Activated T-cell treated with anti-CD3 and anti-CD28 coated beads, Interleukin-2, amount 50 U/mL, for 72 hours (primary cell): ENCODE data around the gene FOXA3. TPM values are rescaled to one million over a fixed set of nuclear protein-coding genes. Genes with fewer than 3 reads are reported as not detected.
"Not testable (repeated sequence)": the region's sequence is repeated elsewhere in the genome, so short reads cannot be mapped to it uniquely, and the experiment has no call there.

ENCODE experiments used
- ATAC-seq, 2 donors: fragments of 150-1000 bp; cut with Tn5 transposase; replicated peaks in 1 of 2; 2 replicates each; pipeline ENCODE4 v1.10.0; 2021; ENCODE audit warnings: moderate library complexity in 2 of 2, mild to moderate bottlenecking in 1 of 2
- DNase-seq, 2 donors: peaks; one replicate each; pipeline ENCODE4 v3.0.0; 2021 to 2022; ENCODE audit warnings: mixed read lengths in 1 of 2
- H3K27ac Mint-ChIP-seq: one replicate; pipeline ENCODE4 v1.8.0; 2022; ENCODE audit warnings: mild to moderate bottlenecking, moderate library complexity, mixed read lengths
- H3K27me3 Mint-ChIP-seq: one replicate; pipeline ENCODE4 v1.8.0; 2022; ENCODE audit warnings: low read depth, mixed read lengths
- H3K36me3 Mint-ChIP-seq, 2 donors: one replicate each; pipeline ENCODE4 v1.8.0; 2022; ENCODE audit warnings: mixed read lengths in 2 of 2, mild to moderate bottlenecking in 1 of 2; ENCODE audit not compliant: insufficient read depth in 2 of 2
- H3K4me1 Mint-ChIP-seq: one replicate; pipeline ENCODE4 v1.8.0; 2022; ENCODE audit warnings: low read depth, mixed read lengths
- H3K4me3 Mint-ChIP-seq, 2 donors: one replicate each; pipeline ENCODE4 v1.8.0; 2022; ENCODE audit warnings: mild to moderate bottlenecking in 2 of 2, mixed read lengths in 2 of 2, moderate library complexity in 2 of 2
- H3K9me3 Mint-ChIP-seq, 2 donors: one replicate each; pipeline ENCODE4 v1.8.0; 2022; ENCODE audit warnings: mixed read lengths in 2 of 2
- total RNA-seq, 2 donors: library from RNA; stranded (reverse); gene quantifications; one replicate each; pipeline ENCODE4 v1.2.3, GENCODE V29; 2022

Gene FOXA3
- total RNA-seq, 2 donors from 2014 or later: 0.88 to 1.6 TPM

GRCh38 chr19:45852145-45852750 lies 11.9 kb upstream of the FOXA3 start:
- no peak overlapping the region for H3K4me3 Mint-ChIP-seq
- H3K27me3 Mint-ChIP-seq: no peaks in the 10 kb centered on the region
- no peaks in the 10 kb centered on the region for H3K4me1 Mint-ChIP-seq
- DNase-seq (no peak), ATAC-seq (no peak)
- no peak overlapping the region for H3K27ac Mint-ChIP-seq
- peaks cover 9 to 33% of the 10 kb centered on the region in 2 donors for H3K36me3 Mint-ChIP-seq
- H3K9me3 Mint-ChIP-seq: no peaks in the 10 kb centered on the region

GRCh38 chr19:45852983-45853382 lies 11.1 kb upstream of the FOXA3 start:
- no peak overlapping the region for H3K4me3 Mint-ChIP-seq
- no peaks in the 10 kb centered on the region for H3K9me3 Mint-ChIP-seq
- ATAC-seq (no peak), DNase-seq (no peak)
- H3K27ac Mint-ChIP-seq: no peak overlapping the region
- H3K36me3 Mint-ChIP-seq: peaks cover 7 to 28% of the 10 kb centered on the region in 2 donors
- H3K27me3 Mint-ChIP-seq: no peaks in the 10 kb centered on the region
- H3K4me1 Mint-ChIP-seq: peaks cover 1% of the 10 kb centered on the region

GRCh38 chr19:45854167-45854778 lies 9.9 kb upstream of the FOXA3 start:
- peaks cover 7 to 30% of the 10 kb centered on the region in 2 donors for H3K36me3 Mint-ChIP-seq
- H3K9me3 Mint-ChIP-seq: no peaks in the 10 kb centered on the region
- H3K4me1 Mint-ChIP-seq: peaks cover 11% of the 10 kb centered on the region
- ATAC-seq (no peak), DNase-seq (no peak)
- no peak overlapping the region for H3K4me3 Mint-ChIP-seq
- H3K27ac Mint-ChIP-seq: no peak overlapping the region
- H3K27me3 Mint-ChIP-seq: no peaks in the 10 kb centered on the region

GRCh38 chr19:45860359-45861259 lies 3.5 kb upstream of the FOXA3 start:
- H3K27me3 Mint-ChIP-seq: peaks cover 20% of the 10 kb centered on the region
- H3K4me3 Mint-ChIP-seq: peak overlapping the region; percentile 41 to 99
- DNase-seq (no peak), ATAC-seq (no peak)
- peaks cover 9 to 17% of the 10 kb centered on the region in 2 donors for H3K36me3 Mint-ChIP-seq
- peaks cover 50% of the 10 kb centered on the region for H3K4me1 Mint-ChIP-seq
- no peaks in the 10 kb centered on the region for H3K9me3 Mint-ChIP-seq
- H3K27ac Mint-ChIP-seq: peak overlapping the region; percentile 80

- Mint-ChIP-seq H3K4me3 (peak overlapping the region; percentile 95 to 99), H3K27ac (peak overlapping the region; percentile 94), H3K4me1 (peaks cover 50% of the 10 kb centered on the region), H3K36me3 (peaks cover 9 to 16% of the 10 kb centered on the region in 2 donors), H3K27me3 (peaks cover 25% of the 10 kb centered on the region), H3K9me3 (no peaks in the 10 kb centered on the region)
- no peak for ATAC-seq
- no peak for DNase-seq
Measured at GRCh38 chr19:45862271-45862563, 1.9 kb upstream of the FOXA3 start.

- Mint-ChIP-seq H3K4me1 (peaks cover 50% of the 10 kb centered on the region), H3K9me3 (no peaks in the 10 kb centered on the region), H3K27ac (peak within 1 kb of the TSS; percentile 94), H3K27me3 (peaks cover 25% of the 10 kb centered on the region), H3K36me3 (peaks cover 9 to 16% of the 10 kb centered on the region in 2 donors), H3K4me3 (peak within 1 kb of the TSS; percentile 95 to 99)
- DNase-seq (peak; percentile 99 to 100), ATAC-seq (peak; percentile 95 to 97)
Measured at GRCh38 chr19:45862564-45863334, 1.4 kb upstream of the FOXA3 start, which contains the start of gene SYMPK. SYMPK (minus strand) TSS chr19:45863147; CDS start chr19:45854495, 8,652 bp downstream.

- Mint-ChIP-seq H3K4me1 (peaks cover 45% of the 10 kb centered on the region), H3K36me3 (peaks cover 8 to 16% of the 10 kb centered on the region in 2 donors), H3K27me3 (peaks cover 25% of the 10 kb centered on the region), H3K9me3 (no peaks in the 10 kb centered on the region), H3K27ac (peak overlapping the region; percentile 90), H3K4me3 (peak overlapping the region; percentile 95 to 99)
- ATAC-seq (no peak), DNase-seq (no peak)
Measured at GRCh38 chr19:45863335-45863839, 739 bp upstream of the FOXA3 start.

- ATAC-seq (no peak), DNase-seq (no peak)
- Mint-ChIP-seq H3K27ac (no peak overlapping the region), H3K9me3 (no peaks in the 10 kb centered on the region), H3K4me3 (peak overlapping the region; percentile 71 to 78), H3K36me3 (peaks cover 5 to 12% of the 10 kb centered on the region in 2 donors), H3K27me3 (peaks cover 25% of the 10 kb centered on the region), H3K4me1 (peaks cover 36% of the 10 kb centered on the region)
Measured at GRCh38 chr19:45864629-45865082, 530 bp downstream of the FOXA3 start.

- H3K4me3 Mint-ChIP-seq: peak overlapping the region in 1 of 2 donors; percentile 36
- DNase-seq: no peak
Measured at GRCh38 chr19:45865269-45865948, 1.3 kb downstream of the FOXA3 start.

GRCh38 chr19:45866400-45867176 lies 2.5 kb downstream of the FOXA3 start:
- H3K4me1 Mint-ChIP-seq: peaks cover 28% of the 10 kb centered on the region
- H3K27ac Mint-ChIP-seq: no peak overlapping the region
- no peak overlapping the region for H3K4me3 Mint-ChIP-seq
- H3K27me3 Mint-ChIP-seq: peaks cover 25% of the 10 kb centered on the region
- no peaks in the 10 kb centered on the region for H3K9me3 Mint-ChIP-seq
- DNase-seq (no peak), ATAC-seq (no peak)
- peaks cover 5 to 10% of the 10 kb centered on the region in 2 donors for H3K36me3 Mint-ChIP-seq

More at GRCh38 chr19:45865269-45865948, 1.3 kb downstream of the FOXA3 start:
- Mint-ChIP-seq H3K4me1 (peaks cover 36% of the 10 kb centered on the region), H3K36me3 (peaks cover 5 to 10% of the 10 kb centered on the region in 2 donors), H3K27ac (no peak overlapping the region), H3K9me3 (no peaks in the 10 kb centered on the region), H3K27me3 (peaks cover 25% of the 10 kb centered on the region)
- no peak for ATAC-seq

- peaks cover 25% of the 10 kb centered on the region for H3K27me3 Mint-ChIP-seq
- H3K4me3 Mint-ChIP-seq: not testable (repeated sequence)
Measured at GRCh38 chr19:45867241-45867640, 3.1 kb downstream of the FOXA3 start.

More at GRCh38 chr19:45867241-45867640, 3.1 kb downstream of the FOXA3 start:
- ATAC-seq, DNase-seq, H3K9me3 Mint-ChIP-seq, H3K27ac Mint-ChIP-seq, H3K36me3 Mint-ChIP-seq: not testable (repeated sequence)
- peaks cover 21% of the 10 kb centered on the region for H3K4me1 Mint-ChIP-seq
